ENCODE data around the gene TTC17.

The TTC17 gene

DNA sequence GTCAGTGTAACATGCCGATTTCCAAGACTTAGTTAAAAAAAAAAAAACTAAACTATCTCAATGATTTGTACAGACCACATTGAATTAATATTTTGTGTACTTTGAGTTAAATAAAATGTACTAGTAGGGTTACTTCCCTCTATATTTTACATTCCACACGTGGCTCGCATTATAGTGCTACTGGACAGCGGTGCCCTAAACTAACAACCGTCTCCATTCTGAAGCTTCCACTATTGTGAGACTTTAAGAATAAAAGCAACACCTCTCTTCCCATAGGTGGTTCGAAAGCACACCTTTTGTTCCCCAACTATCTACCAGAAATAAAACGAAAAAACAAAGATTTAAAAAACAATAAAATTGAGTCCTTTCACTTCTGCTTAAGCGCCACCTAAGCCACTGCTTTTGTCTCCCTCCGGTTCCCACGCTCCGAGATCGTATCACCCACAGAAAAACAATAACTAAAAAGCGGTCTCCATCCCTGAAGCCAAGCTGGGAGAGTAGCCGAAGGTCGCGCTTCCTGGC is 380 bp upstream of the TTC17 start:
- no peak for DNase-seq
- H3K27ac ChIP-seq (ENCODE audit: insufficient read depth, low read length, poor library complexity, severe bottlenecking): peak overlapping the region; percentile 95
- H3K4me1 ChIP-seq (ENCODE audit: control insufficient read depth, insufficient read depth, low read length, poor library complexity, severe bottlenecking): peaks cover 12% of the 10 kb centered on the region
- no peaks in the 10 kb centered on the region for H3K9me3 ChIP-seq (ENCODE audit: control insufficient read depth, low read length)
- peak overlapping the region; percentile 98 for H3K4me3 ChIP-seq (ENCODE audit: insufficient read depth, low read depth, low read length, poor library complexity, severe bottlenecking)
- no peaks in the 10 kb centered on the region for H3K27me3 ChIP-seq (replicated peaks; ENCODE audit: control insufficient read depth, insufficient read depth, low read length, poor library complexity, severe bottlenecking)
- H3K36me3 ChIP-seq (ENCODE audit: control insufficient read depth, insufficient read depth, low read length): no peaks in the 10 kb centered on the region

- Histone ChIP-seq H3K27ac (ENCODE audit: insufficient read depth, low read length, poor library complexity, severe bottlenecking) (peak overlapping the region; percentile 95), H3K9me3 (ENCODE audit: control insufficient read depth, low read length) (no peaks in the 10 kb centered on the region), H3K36me3 (ENCODE audit: control insufficient read depth, insufficient read depth, low read length) (no peaks in the 10 kb centered on the region), H3K27me3 (replicated peaks; ENCODE audit: control insufficient read depth, insufficient read depth, low read length, poor library complexity, severe bottlenecking) (no peaks in the 10 kb centered on the region), H3K4me3 (ENCODE audit: insufficient read depth, low read depth, low read length, poor library complexity, severe bottlenecking) (peak overlapping the region; percentile 98), H3K4me1 (ENCODE audit: control insufficient read depth, insufficient read depth, low read length, poor library complexity, severe bottlenecking) (peaks cover 12% of the 10 kb centered on the region)
- DNase-seq: no peak
Measured at GRCh38 chr11:43359422-43359818, 700 bp downstream of the TTC17 start.

GRCh38 chr11:43360361-43361032 is 1.8 kb downstream of the TTC17 start:
- DNase-seq: no peak
- no peak overlapping the region for H3K27ac ChIP-seq (ENCODE audit: insufficient read depth, low read length, poor library complexity, severe bottlenecking)
- H3K4me1 ChIP-seq (ENCODE audit: control insufficient read depth, insufficient read depth, low read length, poor library complexity, severe bottlenecking): peaks cover 12% of the 10 kb centered on the region
- no peaks in the 10 kb centered on the region for H3K27me3 ChIP-seq (replicated peaks; ENCODE audit: control insufficient read depth, insufficient read depth, low read length, poor library complexity, severe bottlenecking)
- no peaks in the 10 kb centered on the region for H3K9me3 ChIP-seq (ENCODE audit: control insufficient read depth, low read length)
- no peaks in the 10 kb centered on the region for H3K36me3 ChIP-seq (ENCODE audit: control insufficient read depth, insufficient read depth, low read length)
- peak overlapping the region; percentile 98 for H3K4me3 ChIP-seq (ENCODE audit: insufficient read depth, low read depth, low read length, poor library complexity, severe bottlenecking)

DNA sequence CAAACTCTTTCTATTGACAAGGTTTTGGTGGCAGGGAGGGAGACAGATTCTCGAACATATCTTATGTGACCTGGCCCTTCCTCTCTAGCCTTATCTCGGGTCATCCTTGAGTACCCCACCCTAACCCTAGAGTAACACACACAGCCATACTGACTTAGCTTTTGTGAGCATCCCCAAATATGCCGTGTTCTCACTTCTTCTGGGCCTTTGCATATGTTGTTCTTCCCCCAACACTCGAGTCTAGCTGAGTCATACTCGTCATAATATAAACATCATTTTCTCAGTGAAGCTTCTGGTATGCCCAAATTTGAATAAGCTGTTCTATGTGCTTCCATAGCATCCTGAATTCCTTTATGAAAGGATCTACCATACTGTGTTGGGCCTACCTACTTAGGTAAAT is 8.0 kb downstream of the TTC17 start:
- H3K4me3 ChIP-seq (ENCODE audit: insufficient read depth, low read depth, low read length, poor library complexity, severe bottlenecking): no peak overlapping the region
- no peaks in the 10 kb centered on the region for H3K4me1 ChIP-seq (ENCODE audit: control insufficient read depth, insufficient read depth, low read length, poor library complexity, severe bottlenecking)
- no peaks in the 10 kb centered on the region for H3K27me3 ChIP-seq (replicated peaks; ENCODE audit: control insufficient read depth, insufficient read depth, low read length, poor library complexity, severe bottlenecking)
- no peaks in the 10 kb centered on the region for H3K9me3 ChIP-seq (ENCODE audit: control insufficient read depth, low read length)
- H3K27ac ChIP-seq (ENCODE audit: insufficient read depth, low read length, poor library complexity, severe bottlenecking): no peak overlapping the region
- no peak for DNase-seq
- H3K36me3 ChIP-seq (ENCODE audit: control insufficient read depth, insufficient read depth, low read length): peaks cover 3% of the 10 kb centered on the region

DNA sequence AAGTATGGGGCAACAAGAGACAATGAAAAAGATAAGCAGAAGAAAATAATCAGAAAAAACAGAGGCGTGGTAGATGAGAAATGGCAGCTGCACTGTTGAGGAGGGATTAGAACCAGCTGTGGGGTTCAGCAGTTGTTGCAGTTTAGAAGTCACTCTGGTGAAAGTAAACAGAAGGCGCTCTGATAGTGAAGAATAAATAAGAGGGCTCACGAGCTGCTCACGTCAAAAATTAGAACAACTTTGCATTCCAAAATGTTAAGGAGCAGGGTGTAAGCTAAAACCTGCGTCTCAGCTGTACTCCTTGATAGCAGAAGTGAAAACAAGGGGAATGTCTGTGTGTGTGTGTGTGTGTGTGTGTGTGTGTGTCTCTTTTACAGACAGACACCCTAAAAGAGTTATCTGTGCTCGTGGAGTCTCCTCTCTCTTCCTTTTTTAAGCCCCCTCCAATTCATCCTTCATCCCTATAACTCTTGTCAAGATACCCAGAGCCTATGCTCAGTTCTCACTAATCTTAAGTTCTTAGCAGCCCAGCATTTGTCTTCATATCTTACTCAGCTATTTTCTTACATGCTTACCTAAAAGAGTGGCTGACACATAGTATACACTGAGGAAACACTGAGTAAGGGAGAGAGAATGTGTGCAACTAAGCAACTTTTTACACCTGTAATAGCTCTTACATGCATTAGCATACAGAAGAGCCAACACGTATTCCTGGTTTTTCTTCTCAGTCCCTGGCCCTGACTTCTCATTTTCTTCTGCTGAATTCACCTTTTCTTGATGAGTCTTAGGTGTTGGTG is 8.9 kb downstream of the TTC17 start:
- peaks cover 3% of the 10 kb centered on the region for H3K36me3 ChIP-seq (ENCODE audit: control insufficient read depth, insufficient read depth, low read length)
- DNase-seq: no peak
- no peaks in the 10 kb centered on the region for H3K9me3 ChIP-seq (ENCODE audit: control insufficient read depth, low read length)
- H3K4me1 ChIP-seq (ENCODE audit: control insufficient read depth, insufficient read depth, low read length, poor library complexity, severe bottlenecking): no peaks in the 10 kb centered on the region
- H3K4me3 ChIP-seq (ENCODE audit: insufficient read depth, low read depth, low read length, poor library complexity, severe bottlenecking): no peak overlapping the region
- no peak overlapping the region for H3K27ac ChIP-seq (ENCODE audit: insufficient read depth, low read length, poor library complexity, severe bottlenecking)
- H3K27me3 ChIP-seq (replicated peaks; ENCODE audit: control insufficient read depth, insufficient read depth, low read length, poor library complexity, severe bottlenecking): no peaks in the 10 kb centered on the region

DNA sequence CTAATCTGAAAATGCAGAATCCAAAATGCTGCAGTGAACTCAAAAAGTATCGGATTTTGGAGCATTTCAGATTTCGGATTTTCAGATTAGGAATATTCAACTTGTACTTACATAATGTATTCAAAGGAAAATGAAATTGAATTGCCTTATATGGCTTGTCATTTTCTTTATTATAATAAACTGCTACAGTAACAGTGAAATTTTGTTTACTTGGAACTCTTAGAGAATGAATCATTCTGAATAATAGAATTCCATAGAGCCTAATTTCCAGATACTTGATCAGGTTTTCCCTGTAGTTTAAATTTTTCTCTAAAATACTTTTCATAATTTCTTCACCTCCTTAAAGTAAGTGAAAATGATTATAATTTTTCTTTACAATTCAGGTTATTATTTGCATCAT is 17.3 kb downstream of the TTC17 start:
- H3K27me3 ChIP-seq (replicated peaks; ENCODE audit: control insufficient read depth, insufficient read depth, low read length, poor library complexity, severe bottlenecking): no peaks in the 10 kb centered on the region
- no peaks in the 10 kb centered on the region for H3K9me3 ChIP-seq (ENCODE audit: control insufficient read depth, low read length)
- no peak for DNase-seq
- H3K4me3 ChIP-seq (ENCODE audit: insufficient read depth, low read depth, low read length, poor library complexity, severe bottlenecking): no peak overlapping the region
- no peak overlapping the region for H3K27ac ChIP-seq (ENCODE audit: insufficient read depth, low read length, poor library complexity, severe bottlenecking)
- H3K36me3 ChIP-seq (ENCODE audit: control insufficient read depth, insufficient read depth, low read length): peaks cover 6% of the 10 kb centered on the region
- H3K4me1 ChIP-seq (ENCODE audit: control insufficient read depth, insufficient read depth, low read length, poor library complexity, severe bottlenecking): no peaks in the 10 kb centered on the region

- no peaks in the 10 kb centered on the region for H3K9me3 ChIP-seq (ENCODE audit: control insufficient read depth, low read length)
- H3K27ac ChIP-seq (ENCODE audit: insufficient read depth, low read length, poor library complexity, severe bottlenecking): no peak overlapping the region
- H3K36me3 ChIP-seq (ENCODE audit: control insufficient read depth, insufficient read depth, low read length): peaks cover 8% of the 10 kb centered on the region
- H3K4me1 ChIP-seq (ENCODE audit: control insufficient read depth, insufficient read depth, low read length, poor library complexity, severe bottlenecking): no peaks in the 10 kb centered on the region
- H3K4me3 ChIP-seq (ENCODE audit: insufficient read depth, low read depth, low read length, poor library complexity, severe bottlenecking): no peak overlapping the region
- no peak for DNase-seq
- no peaks in the 10 kb centered on the region for H3K27me3 ChIP-seq (replicated peaks; ENCODE audit: control insufficient read depth, insufficient read depth, low read length, poor library complexity, severe bottlenecking)
Measured at GRCh38 chr11:43376594-43376993, 17.9 kb downstream of the TTC17 start.

DNA sequence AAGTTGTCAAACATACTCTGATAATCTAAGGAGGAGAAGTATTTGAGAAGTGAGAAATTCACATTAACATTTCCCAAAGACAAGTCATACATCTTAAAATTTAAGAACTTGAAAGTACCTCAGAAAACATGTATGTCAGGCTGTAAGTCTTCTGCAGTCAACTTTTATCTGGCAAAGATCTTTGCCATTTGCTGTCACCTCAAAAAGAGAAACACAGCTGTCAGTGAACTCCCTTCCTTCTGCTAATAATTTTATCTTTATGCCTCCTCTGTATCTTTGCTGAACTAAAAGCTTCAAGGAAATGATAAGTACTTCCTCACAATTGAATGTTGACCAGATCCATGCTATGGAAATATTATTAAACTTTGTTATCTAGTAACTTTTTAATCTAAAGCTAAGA is 18.7 kb downstream of the TTC17 start:
- Histone ChIP-seq H3K36me3 (ENCODE audit: control insufficient read depth, insufficient read depth, low read length) (peaks cover 12% of the 10 kb centered on the region), H3K4me3 (ENCODE audit: insufficient read depth, low read depth, low read length, poor library complexity, severe bottlenecking) (no peak overlapping the region), H3K27ac (ENCODE audit: insufficient read depth, low read length, poor library complexity, severe bottlenecking) (no peak overlapping the region), H3K27me3 (replicated peaks; ENCODE audit: control insufficient read depth, insufficient read depth, low read length, poor library complexity, severe bottlenecking) (no peaks in the 10 kb centered on the region), H3K9me3 (ENCODE audit: control insufficient read depth, low read length) (no peaks in the 10 kb centered on the region), H3K4me1 (ENCODE audit: control insufficient read depth, insufficient read depth, low read length, poor library complexity, severe bottlenecking) (no peaks in the 10 kb centered on the region)
- no peak for DNase-seq

DNA sequence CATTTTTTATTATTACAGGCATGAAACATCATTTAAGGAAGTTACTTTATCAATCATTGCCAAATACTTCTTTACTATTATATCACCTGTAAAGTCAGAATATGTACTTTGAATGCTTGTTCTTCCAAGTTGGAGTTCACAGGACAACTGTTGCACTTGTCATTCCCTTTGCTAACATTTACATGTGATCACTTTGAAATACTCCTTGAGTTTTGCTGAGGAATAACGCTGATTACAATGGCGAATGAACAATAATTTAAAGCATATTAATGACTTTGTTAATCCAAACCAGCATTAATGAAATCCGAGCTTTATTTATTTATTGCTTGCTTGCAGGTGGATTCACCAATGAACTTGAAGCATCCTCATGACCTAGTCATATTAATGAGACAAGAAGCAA is 20.2 kb downstream of the TTC17 start:
- no peaks in the 10 kb centered on the region for H3K9me3 ChIP-seq (ENCODE audit: control insufficient read depth, low read length)
- H3K27me3 ChIP-seq (replicated peaks; ENCODE audit: control insufficient read depth, insufficient read depth, low read length, poor library complexity, severe bottlenecking): no peaks in the 10 kb centered on the region
- H3K27ac ChIP-seq (ENCODE audit: insufficient read depth, low read length, poor library complexity, severe bottlenecking): no peak overlapping the region
- no peak overlapping the region for H3K4me3 ChIP-seq (ENCODE audit: insufficient read depth, low read depth, low read length, poor library complexity, severe bottlenecking)
- no peak for DNase-seq
- H3K4me1 ChIP-seq (ENCODE audit: control insufficient read depth, insufficient read depth, low read length, poor library complexity, severe bottlenecking): no peaks in the 10 kb centered on the region
- H3K36me3 ChIP-seq (ENCODE audit: control insufficient read depth, insufficient read depth, low read length): peaks cover 12% of the 10 kb centered on the region

- Histone ChIP-seq H3K9me3 (ENCODE audit: control insufficient read depth, low read length) (no peaks in the 10 kb centered on the region), H3K4me3 (ENCODE audit: insufficient read depth, low read depth, low read length, poor library complexity, severe bottlenecking) (no peak overlapping the region), H3K4me1 (ENCODE audit: control insufficient read depth, insufficient read depth, low read length, poor library complexity, severe bottlenecking) (no peaks in the 10 kb centered on the region), H3K27ac (ENCODE audit: insufficient read depth, low read length, poor library complexity, severe bottlenecking) (no peak overlapping the region), H3K27me3 (replicated peaks; ENCODE audit: control insufficient read depth, insufficient read depth, low read length, poor library complexity, severe bottlenecking) (no peaks in the 10 kb centered on the region), H3K36me3 (ENCODE audit: control insufficient read depth, insufficient read depth, low read length) (peaks cover 12% of the 10 kb centered on the region)
- DNase-seq: no peak
Measured at GRCh38 chr11:43381802-43382201, 23.1 kb downstream of the TTC17 start.
